Epithelial cell of proximal tubule (primary cell): Measurements from ENCODE around the gene NUP98. TPM values are rescaled to one million over a fixed set of nuclear protein-coding genes. Genes with fewer than 3 reads are reported as not detected.

Source experiments
- DNase-seq: peaks from one replicate; pipeline ENCODE4 v3.0.0-alpha.2; 2011; ENCODE audit warnings: low read depth
- H3K4me3 ChIP-seq: 2 replicates; pipeline ENCODE4 v1.5.1; 2011; ENCODE audit warnings: low read depth, mild to moderate bottlenecking, low read length
- total RNA-seq: library from RNA; depleted of rRNA; stranded (reverse); fragments of >200 nt; gene quantifications from 2 replicates; pipeline ENCODE4 v1.2.3, GENCODE V29; 2015
- TF ChIP-seq, protein P1 (sequence below): conservative IDR thresholded peaks from 2 replicates; pipeline ENCODE4 v1.5.1; 2012; ENCODE audit warnings: low read depth, mild to moderate bottlenecking, low read length

NUP98 gene
- total RNA-seq, 1 donor from 2014 or later, result 74.8 TPM

DNA sequence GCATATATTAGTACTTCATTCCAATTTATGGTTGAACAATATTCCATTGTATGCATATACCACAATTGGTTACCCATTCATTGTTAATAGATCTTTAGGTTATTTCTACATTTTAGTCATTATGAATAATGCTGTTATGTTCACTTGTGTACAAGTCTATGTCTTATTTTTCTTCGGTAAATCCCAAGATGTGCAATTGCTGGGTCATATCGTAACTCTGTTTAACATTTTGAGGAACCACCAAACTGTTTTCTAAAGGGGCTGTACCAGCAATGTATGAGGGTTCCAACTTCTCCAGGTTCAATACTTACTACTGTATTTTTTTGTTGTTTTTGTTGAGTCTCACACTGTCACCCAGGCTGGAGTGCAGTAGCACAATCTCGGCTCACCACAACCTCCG is 33.1 kb downstream of the NUP98 start:
- no peak overlapping the region for H3K4me3 ChIP-seq
- DNase-seq, result no peak
- TF ChIP-seq, protein P1, sequence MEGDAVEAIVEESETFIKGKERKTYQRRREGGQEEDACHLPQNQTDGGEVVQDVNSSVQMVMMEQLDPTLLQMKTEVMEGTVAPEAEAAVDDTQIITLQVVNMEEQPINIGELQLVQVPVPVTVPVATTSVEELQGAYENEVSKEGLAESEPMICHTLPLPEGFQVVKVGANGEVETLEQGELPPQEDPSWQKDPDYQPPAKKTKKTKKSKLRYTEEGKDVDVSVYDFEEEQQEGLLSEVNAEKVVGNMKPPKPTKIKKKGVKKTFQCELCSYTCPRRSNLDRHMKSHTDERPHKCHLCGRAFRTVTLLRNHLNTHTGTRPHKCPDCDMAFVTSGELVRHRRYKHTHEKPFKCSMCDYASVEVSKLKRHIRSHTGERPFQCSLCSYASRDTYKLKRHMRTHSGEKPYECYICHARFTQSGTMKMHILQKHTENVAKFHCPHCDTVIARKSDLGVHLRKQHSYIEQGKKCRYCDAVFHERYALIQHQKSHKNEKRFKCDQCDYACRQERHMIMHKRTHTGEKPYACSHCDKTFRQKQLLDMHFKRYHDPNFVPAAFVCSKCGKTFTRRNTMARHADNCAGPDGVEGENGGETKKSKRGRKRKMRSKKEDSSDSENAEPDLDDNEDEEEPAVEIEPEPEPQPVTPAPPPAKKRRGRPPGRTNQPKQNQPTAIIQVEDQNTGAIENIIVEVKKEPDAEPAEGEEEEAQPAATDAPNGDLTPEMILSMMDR, result no peak

DNA sequence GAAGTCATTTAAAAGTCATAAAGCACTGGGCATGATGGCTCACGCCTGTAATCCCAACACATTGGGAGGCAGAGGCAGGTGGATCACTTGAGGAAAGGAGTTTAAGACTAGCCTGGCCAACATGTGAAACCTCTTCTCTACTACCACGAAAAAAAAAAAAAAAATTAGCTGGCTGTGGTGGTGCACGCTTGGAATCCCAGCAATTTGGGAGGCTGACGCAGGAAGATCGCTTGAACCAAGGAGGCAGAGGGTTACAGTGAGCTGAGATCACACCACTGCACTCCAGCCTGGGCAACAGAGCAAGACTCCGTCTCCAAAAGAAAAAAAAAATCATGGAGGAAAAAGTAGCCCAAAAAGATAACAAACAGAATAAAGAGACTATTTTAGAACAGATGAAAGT is 42.2 kb downstream of the NUP98 start:
- DNase-seq, result no peak
- TF ChIP-seq, protein P1, result no peak
- no peak overlapping the region for H3K4me3 ChIP-seq

DNA sequence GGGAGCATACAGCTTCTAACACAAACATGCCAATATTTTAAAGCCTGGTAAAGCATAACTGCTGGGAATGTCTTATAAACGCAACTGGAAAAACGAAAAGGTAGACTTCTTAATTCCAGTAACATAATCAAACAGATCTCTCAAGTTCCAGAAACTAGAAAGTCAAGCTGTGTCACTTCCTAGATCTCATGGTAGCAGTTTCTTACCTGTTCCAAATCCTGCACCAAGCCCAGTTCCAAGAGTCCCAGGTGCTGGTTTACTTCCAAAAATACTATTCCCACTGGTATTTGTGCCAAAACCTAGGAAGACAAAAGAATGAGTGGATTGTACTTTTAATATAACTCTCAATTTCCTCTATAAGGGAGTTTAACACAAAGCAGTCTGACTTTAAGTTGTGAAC is 44.2 kb downstream of the NUP98 start:
- no peak overlapping the region for H3K4me3 ChIP-seq
- DNase-seq, result no peak
- TF ChIP-seq, protein P1, result no peak

DNA sequence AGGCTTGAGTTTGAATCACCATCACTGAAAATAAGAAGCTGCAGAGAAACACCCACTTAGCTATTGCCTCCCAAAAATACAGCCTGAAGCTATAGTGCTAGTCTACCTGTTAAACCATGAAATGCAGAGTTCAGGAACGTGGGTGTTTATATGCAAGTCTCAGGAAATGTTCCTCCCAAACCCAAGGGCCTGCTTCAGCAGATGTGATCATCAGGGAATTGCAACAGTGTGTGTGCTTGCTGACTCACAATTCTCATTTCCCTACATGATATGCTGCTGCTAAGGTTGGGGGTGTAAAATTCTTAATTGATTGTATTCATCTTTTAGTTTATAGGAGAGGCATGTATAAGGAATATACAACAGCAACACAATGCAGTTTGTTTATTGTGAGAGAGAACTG is 49.6 kb downstream of the NUP98 start:
- DNase-seq, result peak; percentile 23
- TF ChIP-seq, protein P1, result no peak
- no peak overlapping the region for H3K4me3 ChIP-seq

DNA sequence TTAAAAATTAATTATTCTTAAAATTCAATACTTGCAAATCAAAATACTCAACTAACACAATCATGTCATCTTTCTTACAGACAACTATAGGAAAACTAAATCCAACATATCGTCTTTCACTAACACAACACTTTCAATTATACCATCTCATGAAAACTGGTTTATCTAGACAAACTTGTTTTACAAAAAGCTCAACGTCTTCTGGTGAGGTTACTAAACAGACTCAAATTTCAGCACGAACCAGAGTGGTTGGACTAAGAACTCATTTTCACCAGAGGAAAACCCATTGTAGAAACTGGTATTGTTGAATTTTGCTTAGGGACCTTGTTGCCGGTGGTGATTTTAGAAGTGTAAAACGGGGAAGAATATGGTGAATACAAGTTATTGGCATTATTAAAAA is 52.2 kb downstream of the NUP98 start:
- DNase-seq, result no peak
- TF ChIP-seq, protein P1, result no peak
- no peak overlapping the region for H3K4me3 ChIP-seq

DNA sequence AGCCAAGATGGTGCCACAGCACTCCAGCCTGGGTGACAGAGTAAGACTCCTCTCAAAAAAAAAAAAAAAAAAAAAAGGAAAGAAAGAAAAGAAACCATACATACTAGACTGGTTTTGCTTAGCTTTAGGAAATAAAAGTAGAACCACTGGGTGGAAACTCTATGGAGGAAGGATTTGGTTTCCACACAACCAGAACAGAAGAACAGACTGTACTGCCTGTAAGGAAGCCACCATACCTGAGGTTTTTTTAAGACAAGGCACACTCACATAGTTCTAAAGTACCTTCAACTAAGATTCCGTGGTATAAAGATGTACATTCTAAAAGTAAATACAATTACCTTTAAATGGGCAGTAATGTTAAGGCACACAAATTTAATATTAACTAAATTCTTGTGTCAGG is 58.6 kb downstream of the NUP98 start:
- no peak for DNase-seq
- TF ChIP-seq, protein P1, result no peak
- no peak overlapping the region for H3K4me3 ChIP-seq

DNA sequence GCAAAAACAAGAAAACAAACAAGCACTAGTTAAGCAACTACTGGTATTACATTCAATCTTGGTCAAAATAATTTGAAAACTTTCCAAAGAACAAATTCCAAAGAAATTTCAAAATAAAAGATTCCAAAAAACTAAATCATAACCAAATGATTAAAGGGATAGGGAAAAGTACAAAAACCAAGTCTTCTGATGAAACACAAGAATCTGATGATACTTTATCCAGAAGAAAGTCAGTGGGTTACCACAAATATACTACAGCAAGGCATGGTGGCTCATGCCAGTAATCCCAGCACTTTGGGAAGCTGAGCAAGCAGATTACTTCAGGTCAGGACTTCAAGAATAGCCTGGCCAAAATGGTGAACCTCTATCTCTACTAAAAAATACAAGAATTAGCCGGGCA is 59.1 kb downstream of the NUP98 start:
- DNase-seq, result no peak
- TF ChIP-seq, protein P1, result no peak
- H3K4me3 ChIP-seq, result no peak overlapping the region
